ENCODE data around the gene SAP30L.

Gene SAP30L

DNA sequence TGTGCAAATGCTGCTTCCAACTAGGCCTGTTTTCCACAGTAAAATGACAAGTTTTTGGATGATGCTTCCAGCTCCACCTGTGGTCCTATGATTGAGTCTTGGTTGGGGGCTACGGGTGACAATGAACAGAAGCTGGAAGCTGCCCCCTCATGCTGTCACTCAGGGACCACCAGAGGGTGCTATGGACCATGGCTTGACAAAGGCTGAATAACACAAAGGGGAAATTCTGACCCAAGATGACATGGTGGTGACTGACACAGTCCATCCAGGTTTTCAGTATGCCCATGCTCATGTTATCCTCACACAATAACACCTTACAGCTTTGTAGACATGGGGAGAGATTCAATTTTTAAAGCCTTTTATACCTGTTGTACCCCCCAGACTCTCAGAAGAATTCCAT lies 23.9 kb upstream of the SAP30L start:
- DNase-seq: peak in 1 of 3 experiments; percentile 10

GRCh38 chr5:154422298-154422697 lies 23.5 kb upstream of the SAP30L start:
- DNase-seq: no peak

DNA sequence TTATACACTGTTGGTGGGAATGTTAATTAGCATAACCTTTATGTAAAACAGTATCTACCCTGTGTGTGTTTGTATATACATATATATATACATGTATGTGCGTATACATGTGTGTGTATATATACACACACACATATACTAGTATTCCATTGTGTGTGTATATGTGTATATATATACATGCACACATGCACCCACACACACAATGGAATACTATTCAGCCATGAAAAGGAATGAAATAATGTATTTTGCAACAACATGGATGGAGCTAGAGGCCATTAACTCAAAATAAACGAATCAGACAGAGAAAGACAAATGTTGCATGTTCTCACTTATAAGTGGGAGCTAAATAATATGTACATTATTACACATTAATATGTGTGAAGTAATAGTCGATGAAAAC lies 17.6 kb upstream of the SAP30L start:
- no peak for DNase-seq

DNA sequence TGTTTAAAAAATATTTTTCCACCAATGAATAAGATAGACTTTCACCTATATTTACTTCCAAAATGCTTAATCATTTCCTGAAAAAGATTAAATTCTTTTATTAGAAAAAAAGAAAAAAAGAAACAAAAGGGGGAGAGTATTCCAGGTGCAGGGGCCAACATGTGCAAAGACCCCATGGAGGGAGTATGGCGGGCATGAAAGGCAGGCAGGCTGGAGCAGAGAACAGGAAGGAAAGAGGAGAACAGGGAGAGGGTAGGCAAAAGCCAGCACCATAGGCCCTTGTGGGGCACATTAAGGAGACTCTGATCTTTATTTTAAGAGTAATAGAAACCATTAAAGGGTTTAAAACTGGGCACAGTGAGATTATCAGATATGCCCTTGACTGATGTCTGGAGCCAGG lies 16.5 kb upstream of the SAP30L start:
- no peak for DNase-seq

GRCh38 chr5:154430466-154430865 lies 15.3 kb upstream of the SAP30L start:
- DNase-seq: peak in 1 of 3 experiments; percentile 3

- no peak for DNase-seq
Observed at GRCh38 chr5:154430961-154431630, 14.7 kb upstream of the SAP30L start.

DNA sequence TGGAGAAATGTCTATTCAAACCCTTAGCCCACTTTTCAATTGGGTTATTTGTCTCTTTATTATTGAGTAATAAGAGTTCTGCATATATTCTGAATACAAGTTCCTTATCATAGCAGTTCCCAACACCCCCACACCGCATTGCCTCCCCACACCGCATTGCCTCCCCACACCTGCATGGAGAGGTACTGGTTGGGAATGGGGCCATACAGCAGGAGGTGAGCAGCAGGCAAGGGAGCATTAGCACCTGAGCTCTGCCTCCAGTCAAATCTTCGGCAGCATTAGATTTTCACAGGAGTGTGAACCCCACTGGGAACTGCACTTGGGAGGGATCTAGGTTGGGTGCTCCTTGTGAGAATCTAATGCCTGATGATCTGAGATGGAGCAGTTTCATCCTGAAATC lies 10.6 kb upstream of the SAP30L start:
- DNase-seq: no peak

- DNase-seq: no peak
Observed at GRCh38 chr5:154437281-154437965, 8.4 kb upstream of the SAP30L start.

GRCh38 chr5:154440540-154440939 lies 5.3 kb upstream of the SAP30L start:
- DNase-seq: no peak

- DNase-seq: no peak
Observed at GRCh38 chr5:154442801-154443200, 3.0 kb upstream of the SAP30L start.

DNA sequence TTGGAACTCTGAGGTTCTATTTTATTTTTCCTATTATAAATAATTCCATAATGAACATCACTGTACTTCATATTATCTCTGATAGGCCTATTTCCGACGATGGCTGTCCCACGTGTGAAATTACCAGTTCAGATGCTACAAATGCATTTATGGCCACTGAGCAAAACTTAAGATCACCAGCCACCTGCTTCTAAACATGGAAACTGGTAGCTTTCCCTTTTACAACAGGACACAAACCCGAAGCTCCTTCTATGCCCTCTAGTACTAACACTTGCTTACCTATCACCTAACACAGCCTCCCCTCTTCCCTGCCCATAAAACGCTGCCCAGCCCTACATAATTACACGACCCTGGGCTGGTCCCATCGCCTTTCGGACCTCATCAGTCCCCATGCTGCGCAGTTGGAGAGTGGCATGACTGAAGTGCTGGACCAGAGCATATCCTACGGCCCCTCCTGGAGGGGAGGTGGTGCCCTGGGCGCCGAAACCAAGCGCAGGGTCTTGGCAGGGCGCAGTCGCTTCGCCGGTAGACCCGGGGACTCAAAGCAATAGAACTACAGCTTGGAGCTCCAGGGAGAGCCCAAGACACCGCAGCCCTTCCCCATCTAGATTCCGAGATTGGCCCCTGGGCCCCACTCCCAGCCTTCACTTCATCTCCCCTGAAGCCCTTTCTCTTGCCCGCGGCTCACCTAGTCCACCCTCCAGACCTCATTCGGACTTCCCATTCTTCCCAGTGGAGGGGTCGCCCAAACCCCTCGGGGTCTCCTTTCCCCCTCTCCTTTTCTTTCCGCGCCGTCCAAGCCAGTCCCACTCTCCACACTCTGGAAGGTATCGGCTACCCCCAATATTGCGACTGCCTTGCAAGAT lies 1.0 kb upstream of the SAP30L start:
- peak; percentile 6 to 52 (median 18) for DNase-seq

GRCh38 chr5:154446195-154447088 lies 645 bp downstream of the SAP30L start:
- DNase-seq: peak; percentile 23 to 57 (median 52)

- DNase-seq: peak in 2 of 3 experiments; percentile 20 to 36
Observed at GRCh38 chr5:154447089-154447725, 1.4 kb downstream of the SAP30L start.

DNA sequence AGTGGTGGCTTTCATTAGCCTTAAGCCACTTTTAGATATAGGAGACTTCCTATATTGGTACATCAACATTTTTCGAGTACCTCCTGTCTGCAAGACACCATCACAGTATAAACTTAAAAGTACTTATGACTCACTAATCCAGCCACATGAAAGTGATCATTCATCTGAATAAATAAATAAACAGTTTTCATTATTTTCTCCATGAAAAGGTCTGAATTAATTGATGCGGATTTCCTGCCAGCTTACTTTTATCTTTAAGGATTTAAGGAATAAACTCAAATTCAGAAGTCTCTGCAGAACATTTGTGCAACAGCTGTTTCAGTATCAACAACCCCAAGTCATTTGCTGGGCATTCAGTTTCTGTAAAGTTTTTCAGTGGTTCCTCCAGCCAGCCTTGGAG lies 4.0 kb downstream of the SAP30L start:
- DNase-seq: no peak

DNA sequence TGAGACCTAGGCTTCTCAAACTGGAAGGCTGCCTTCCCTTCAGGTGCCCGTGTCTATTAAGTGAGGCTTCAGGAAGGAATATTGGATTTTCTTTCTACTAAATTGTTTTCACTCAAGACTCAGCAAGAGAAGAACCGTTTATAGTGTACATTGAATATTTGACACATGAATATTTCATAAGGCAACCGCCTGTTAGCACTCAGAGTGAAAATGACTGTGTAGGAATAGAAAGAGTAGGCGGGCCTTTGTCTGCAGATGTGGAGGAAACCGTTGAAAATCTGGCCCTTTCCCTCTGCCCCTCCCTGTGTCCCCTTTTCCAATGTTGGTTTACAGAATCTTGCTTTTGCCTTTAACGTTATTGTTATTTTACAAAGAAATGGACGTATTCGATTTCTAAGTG lies 6.2 kb downstream of the SAP30L start:
- no peak for DNase-seq

- DNase-seq: no peak
Observed at GRCh38 chr5:154455585-154455984, 9.8 kb downstream of the SAP30L start.

- DNase-seq: no peak
Observed at GRCh38 chr5:154456540-154456939, 10.7 kb downstream of the SAP30L start.

GRCh38 chr5:154459015-154459414 lies 13.2 kb downstream of the SAP30L start:
- DNase-seq: no peak

GRCh38 chr5:154460172-154460571 lies 14.4 kb downstream of the SAP30L start:
- DNase-seq: no peak

DNA sequence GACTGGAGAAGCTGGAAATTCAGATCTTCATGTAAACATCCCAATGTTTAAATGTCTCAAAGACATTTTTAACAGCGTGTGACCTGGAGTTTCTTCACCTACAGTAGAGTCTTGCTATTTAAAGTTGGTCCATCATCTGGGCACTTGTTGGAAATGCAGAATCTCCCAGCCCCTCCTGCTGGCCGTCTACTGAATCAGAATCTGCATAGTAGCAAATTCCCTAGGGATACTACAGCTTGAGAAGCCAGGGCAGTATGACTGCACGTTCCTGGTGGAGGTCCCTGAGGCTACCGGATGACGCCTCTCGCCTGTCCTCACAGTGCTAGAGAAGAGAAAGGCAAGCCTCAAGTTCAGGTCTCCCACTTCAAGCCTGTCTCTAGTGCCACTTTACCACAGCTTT lies 15.7 kb downstream of the SAP30L start:
- DNase-seq: peak in 1 of 3 experiments; percentile 71

DNA sequence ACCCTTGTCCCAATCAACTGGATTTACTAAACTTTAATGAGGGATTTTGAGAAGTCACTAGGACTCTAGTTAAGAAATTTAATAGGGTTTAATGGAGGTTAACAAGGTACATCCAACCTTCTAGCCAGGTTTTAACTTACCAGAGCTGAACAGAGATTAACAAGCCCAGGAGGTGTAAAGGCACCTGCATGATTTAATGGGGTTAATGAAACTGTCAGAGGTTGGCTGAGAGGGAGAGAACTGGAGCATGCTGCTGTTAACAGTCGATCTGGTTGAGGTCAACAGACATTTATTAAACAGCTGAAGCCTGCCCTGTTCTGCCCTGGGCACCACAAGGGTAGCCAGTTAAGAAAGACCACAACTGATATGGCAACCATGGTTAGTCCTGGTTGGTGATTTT lies 18.6 kb downstream of the SAP30L start:
- no peak for DNase-seq

DNA sequence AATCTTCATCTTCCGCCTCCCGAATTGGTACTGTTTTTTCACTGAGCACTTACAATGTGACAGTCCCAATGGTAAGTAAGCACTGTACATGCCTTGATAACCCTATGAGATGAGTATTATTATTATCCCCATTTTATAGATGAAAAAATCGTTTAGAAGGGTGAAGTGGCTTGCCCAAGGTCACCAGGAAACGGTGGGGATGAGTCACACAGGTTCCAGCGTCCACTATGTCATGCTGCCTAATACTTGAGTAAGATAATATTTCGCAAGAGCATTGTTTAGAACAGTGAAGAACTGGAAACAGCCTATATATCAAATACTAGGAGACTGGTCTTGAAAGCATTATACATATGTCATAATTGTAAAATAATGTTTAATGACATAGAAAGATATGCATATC lies 19.4 kb downstream of the SAP30L start:
- no peak for DNase-seq

Data from NCI-H1417 (cell line).